ENCODE measurements around the gene ADAM17. TPM values are rescaled to one million over a fixed set of nuclear protein-coding genes. Genes with fewer than 3 reads are reported as not detected.

Gene ADAM17
- total and polyA plus RNA-seq, 8 donors = 40.7 to 55.8 (median 43.9) TPM

- no peaks in the 10 kb centered on the region for H3K4me1 ChIP-seq
- TF ChIP-seq CTCF (IDR thresholded peaks at IDR 0.05) = no peak
- intact Hi-C loops (cut with DNase I) = no loop called here
- no peak overlapping the region for H3K27ac ChIP-seq
- peaks cover 0 to 53% of the 10 kb centered on the region in 2 donors for H3K36me3 ChIP-seq
- H3K9me3 ChIP-seq = no peaks in the 10 kb centered on the region
- no peaks in the 10 kb centered on the region for H3K27me3 ChIP-seq
- no peak for ATAC-seq
- no peak for DNase-seq
- no peak overlapping the region for H3K4me3 ChIP-seq
These were observed 93.3 kb downstream of the ADAM17 start for GRCh38 chr2:9462313-9462712.

- Histone ChIP-seq H3K36me3 (peaks cover 0 to 57% of the 10 kb centered on the region in 2 donors), H3K4me3 (no peak overlapping the region), H3K27me3 (no peaks in the 10 kb centered on the region), H3K9me3 (no peaks in the 10 kb centered on the region), H3K4me1 (no peaks in the 10 kb centered on the region), H3K27ac (no peak overlapping the region)
- no peak for TF ChIP-seq CTCF (IDR thresholded peaks at IDR 0.05)
- ATAC-seq = no peak
- DNase-seq = no peak
- intact Hi-C loops (cut with DNase I) = no loop called here
These were observed 94.6 kb downstream of the ADAM17 start for GRCh38 chr2:9461079-9461478.

GRCh38 chr2:9460441-9461017, 95.1 kb downstream of the ADAM17 start:
- intact Hi-C loops (cut with DNase I) = no loop called here
- no peaks in the 10 kb centered on the region for H3K9me3 ChIP-seq
- DNase-seq (no peak), ATAC-seq (no peak)
- no peaks in the 10 kb centered on the region for H3K27me3 ChIP-seq
- H3K27ac ChIP-seq = no peak overlapping the region
- no peaks in the 10 kb centered on the region for H3K4me1 ChIP-seq
- no peak overlapping the region for H3K4me3 ChIP-seq
- no peak for TF ChIP-seq CTCF (IDR thresholded peaks at IDR 0.05)
- H3K36me3 ChIP-seq = peaks cover 0 to 61% of the 10 kb centered on the region in 2 donors

- H3K27ac ChIP-seq = no peak overlapping the region
- intact Hi-C loops (cut with DNase I) = no loop called here
- no peaks in the 10 kb centered on the region for H3K27me3 ChIP-seq
- H3K9me3 ChIP-seq = no peaks in the 10 kb centered on the region
- no peak for TF ChIP-seq CTCF (IDR thresholded peaks at IDR 0.05)
- ATAC-seq (no peak), DNase-seq (no peak)
- no peaks in the 10 kb centered on the region for H3K4me1 ChIP-seq
- H3K36me3 ChIP-seq = peaks cover 0 to 89% of the 10 kb centered on the region in 2 donors
- no peak overlapping the region for H3K4me3 ChIP-seq
These were observed 104.4 kb downstream of the ADAM17 start for GRCh38 chr2:9451231-9451630.

- intact Hi-C loops (cut with DNase I) = no loop called here
- Histone ChIP-seq H3K4me3 (no peak overlapping the region), H3K27ac (no peak overlapping the region), H3K9me3 (no peaks in the 10 kb centered on the region), H3K4me1 (no peaks in the 10 kb centered on the region), H3K36me3 (peaks cover 0 to 95% of the 10 kb centered on the region in 2 donors), H3K27me3 (no peaks in the 10 kb centered on the region)
- TF ChIP-seq CTCF (IDR thresholded peaks at IDR 0.05) = no peak
- ATAC-seq (no peak), DNase-seq (no peak)
These were observed 110.5 kb downstream of the ADAM17 start for GRCh38 chr2:9445089-9445488.

All from left lung (tissue), 10 donors.